Loucy (cell line): ENCODE data around the gene GRIN2D.

ENCODE experiments used
- CTCF ChIP-seq: fragments of 200-600 bp; sonication (generic); conservative IDR thresholded peaks from 2 replicates; pipeline ENCODE4 v1.5.1; 2014; ENCODE audit warnings: mild to moderate bottlenecking, antibody characterized with exemption, low read length
- EZH2phosphoT487 ChIP-seq: fragments of 200-600 bp; IDR thresholded peaks from 2 replicates; pipeline ENCODE4 v1.6.1; 2018; ENCODE audit warnings: antibody characterized with exemption, mild to moderate bottlenecking, moderate library complexity, borderline replicate concordance

- TF ChIP-seq CTCF: no peak
- no peak for TF ChIP-seq EZH2phosphoT487
Measured at GRCh38 chr19:48415806-48416221, 22.3 kb downstream of the GRIN2D start.
